Measurements from ENCODE around the gene RPS15A.

The RPS15A gene

GRCh38 chr16:18789850-18790706 lies at the start of gene RPS15A:
TSS of gene RPS15A (minus strand) at chr16:18790334. CDS start at chr16:18789113, 1,221 bp downstream.
- DNase-seq: peak; percentile 93 to 96

DNA sequence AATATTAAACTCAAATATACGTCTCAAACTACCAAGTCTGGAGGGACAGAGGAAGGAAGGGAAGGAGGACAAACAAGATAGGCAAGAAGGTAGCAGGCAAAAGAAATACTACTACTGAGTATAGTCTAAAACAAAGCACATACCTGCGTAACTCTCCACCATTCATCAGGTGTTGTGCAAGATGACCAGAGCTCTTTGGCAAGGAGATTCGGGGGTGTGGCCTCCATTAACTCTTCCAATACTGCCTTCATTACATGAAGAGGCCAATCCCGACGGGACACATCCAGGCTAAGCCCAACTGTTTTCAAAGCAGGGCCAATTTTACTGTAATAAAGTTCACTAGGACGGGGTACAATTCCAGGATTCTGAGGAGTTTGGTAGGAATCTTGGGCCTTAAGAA lies 49.4 kb upstream of the RPS15A start:
- no peak for DNase-seq

DNA sequence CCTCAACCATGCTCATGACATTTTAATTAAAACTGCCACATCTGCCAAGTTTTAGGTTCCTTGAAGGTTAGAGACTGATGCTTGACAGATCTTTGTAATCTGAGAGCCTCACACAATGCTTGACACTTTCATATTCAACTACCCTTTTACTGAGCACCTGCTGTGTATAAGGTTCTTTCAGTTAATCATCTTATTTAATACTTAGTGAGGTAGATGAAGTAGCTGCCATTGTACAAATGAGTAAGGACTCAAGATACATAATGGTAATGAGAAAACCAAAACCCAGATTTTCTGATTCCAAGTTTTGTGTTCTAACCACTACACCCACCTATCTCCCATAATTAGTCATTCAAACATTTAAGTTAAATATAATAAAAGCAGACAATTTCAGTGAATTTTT lies 46.6 kb upstream of the RPS15A start:
- DNase-seq: no peak

- DNase-seq: no peak
These were observed 44.7 kb upstream of the RPS15A start for GRCh38 chr16:18834864-18835263.

GRCh38 chr16:18833707-18834505 lies 43.8 kb upstream of the RPS15A start:
- DNase-seq: no peak

DNA sequence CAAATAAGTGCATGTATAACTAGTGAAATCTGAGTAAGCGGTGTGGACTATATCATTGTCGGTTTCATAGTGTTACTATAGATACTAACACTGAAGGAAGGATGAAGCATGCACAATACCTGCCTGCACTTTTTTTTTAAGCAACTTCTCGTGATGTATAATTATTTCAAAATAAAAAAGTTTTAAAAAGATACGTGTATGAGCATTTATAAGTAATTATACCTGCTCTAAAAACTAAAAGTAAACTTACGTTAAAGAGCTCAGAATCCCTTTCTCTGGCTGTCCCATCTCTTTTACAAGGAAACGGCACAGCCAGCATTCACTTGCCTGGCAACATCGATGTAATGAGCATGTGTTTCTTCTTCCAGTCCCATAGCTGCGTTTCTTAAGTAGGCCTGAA lies 42.5 kb upstream of the RPS15A start:
- no peak for DNase-seq

GRCh38 chr16:18832006-18832405 lies 41.9 kb upstream of the RPS15A start:
- no peak for DNase-seq

DNA sequence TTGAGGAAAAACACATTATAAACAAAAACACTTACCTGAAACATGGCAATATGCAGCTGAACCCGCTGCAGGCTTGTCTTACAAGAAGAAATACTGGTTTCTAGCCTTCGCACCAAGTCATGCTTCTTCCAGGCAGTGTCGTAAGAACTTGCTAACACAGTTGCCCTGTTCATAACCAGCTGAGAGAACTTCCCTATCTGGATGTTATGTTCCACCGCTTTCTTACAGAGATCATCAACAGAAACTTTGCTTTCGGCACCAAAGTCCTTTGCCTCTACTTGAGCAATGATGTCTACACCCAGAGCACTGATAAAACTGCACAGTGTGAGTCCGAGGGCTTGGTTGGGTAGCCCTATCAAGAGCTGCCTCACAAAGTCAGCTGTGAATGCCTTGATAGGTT lies 39.1 kb upstream of the RPS15A start:
- peak in 1 of 2 donors; percentile 25 for DNase-seq

DNA sequence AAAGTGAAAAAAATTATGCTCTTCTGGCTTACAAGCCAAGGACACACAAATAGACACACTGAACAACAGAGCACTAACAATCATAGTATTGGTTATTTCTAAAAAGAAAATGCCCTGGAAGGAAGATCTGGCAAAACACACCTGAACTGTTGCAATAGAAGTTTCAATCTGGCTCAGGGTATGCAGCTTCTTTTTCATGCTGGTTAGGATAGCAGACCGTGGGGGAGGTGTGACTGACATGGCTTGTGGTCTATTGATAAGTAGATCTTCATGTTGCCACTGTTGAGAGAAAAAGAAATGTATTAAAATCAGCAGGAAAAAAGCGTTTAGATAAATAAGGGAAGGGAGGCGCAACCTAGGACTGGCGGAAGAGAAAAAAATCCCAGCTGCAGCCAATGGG lies 37.8 kb upstream of the RPS15A start:
- no peak for DNase-seq

- DNase-seq: no peak
These were observed 26.2 kb upstream of the RPS15A start for GRCh38 chr16:18816286-18816685.

- no peak for DNase-seq
These were observed 21.8 kb upstream of the RPS15A start for GRCh38 chr16:18811925-18812324.

DNA sequence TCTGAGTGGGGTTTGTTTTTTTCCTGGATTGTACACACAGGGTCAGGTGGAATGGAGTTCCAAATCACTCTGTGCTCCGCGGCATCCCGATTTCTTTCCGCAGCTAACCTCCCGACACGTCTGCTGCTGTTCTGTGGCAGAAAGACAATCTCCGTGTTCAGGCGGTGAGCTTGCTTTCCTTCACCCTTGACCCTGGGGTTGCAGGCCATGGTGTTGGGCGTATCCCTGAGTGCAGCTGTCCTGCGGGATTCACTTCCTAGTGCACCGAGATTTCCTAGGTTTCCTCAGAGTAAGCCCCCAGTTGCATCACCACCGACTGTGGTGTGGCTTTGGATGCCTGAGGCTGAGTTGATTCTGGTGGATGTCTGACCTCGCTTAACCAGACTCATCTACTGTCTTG lies 19.0 kb upstream of the RPS15A start:
- DNase-seq: no peak

- peak in 1 of 2 donors; percentile 8 for DNase-seq
These were observed 15.2 kb upstream of the RPS15A start for GRCh38 chr16:18805257-18805773.

GRCh38 chr16:18804540-18804939 lies 14.4 kb upstream of the RPS15A start:
- no peak for DNase-seq

- DNase-seq: peak; percentile 41 to 50
These were observed 13.7 kb upstream of the RPS15A start for GRCh38 chr16:18803569-18804462.

GRCh38 chr16:18802767-18803343 lies 12.7 kb upstream of the RPS15A start:
- no peak for DNase-seq

DNA sequence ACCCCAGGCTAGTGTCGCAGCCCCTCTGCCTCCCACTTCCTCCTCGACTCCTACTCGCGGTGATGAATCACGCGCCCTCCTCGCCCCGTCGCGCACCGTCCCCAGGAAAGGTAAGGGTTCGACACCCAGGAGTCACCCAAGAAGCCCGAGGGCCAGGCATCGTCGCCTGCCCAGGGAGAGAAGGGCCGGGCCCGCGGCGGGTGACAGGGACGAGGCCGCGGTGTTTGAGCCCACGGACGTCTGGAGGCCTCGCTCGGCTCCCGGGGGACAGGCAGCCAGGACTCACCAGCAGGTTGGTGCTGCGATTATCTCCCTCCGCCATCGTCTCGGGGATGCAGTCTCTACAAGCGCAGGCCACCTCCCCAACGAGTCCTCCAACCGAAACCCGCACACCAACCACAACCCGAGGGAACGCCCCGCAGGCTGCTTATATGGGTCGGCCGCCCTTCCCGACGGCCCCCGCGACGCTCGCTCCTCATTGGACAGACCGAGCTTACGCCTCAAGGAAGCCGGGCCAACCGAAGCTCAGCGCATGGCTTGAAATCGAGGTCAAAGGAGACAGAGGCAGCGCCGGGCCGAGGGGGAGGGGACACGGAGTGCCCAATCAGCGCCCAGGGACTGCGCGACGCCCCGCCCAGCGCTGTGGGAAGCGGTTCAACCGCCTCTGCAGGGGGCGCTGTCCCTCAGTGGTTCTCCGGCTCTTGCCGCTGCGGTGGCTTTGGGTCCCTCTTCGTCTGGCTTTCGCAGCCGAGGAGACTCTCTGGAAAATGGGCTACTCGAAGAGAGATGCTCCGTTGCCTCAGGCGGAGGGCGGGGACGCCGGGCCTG lies 11.2 kb upstream of the RPS15A start, which contains the start of gene ARL6IP1:
ARL6IP1 (minus strand) TSS at position 405 of the 828 bp plus-strand sequence; CDS start at position 322, 83 bp downstream.
- DNase-seq: peak; percentile 99

- no peak for DNase-seq
These were observed 10.6 kb upstream of the RPS15A start for GRCh38 chr16:18800775-18801144.

- peak in 1 of 2 donors; percentile 33 for DNase-seq
These were observed 10.2 kb upstream of the RPS15A start for GRCh38 chr16:18800293-18800692.

- no peak for DNase-seq
These were observed 9.4 kb upstream of the RPS15A start for GRCh38 chr16:18799500-18799899.

GRCh38 chr16:18797746-18798145 lies 7.6 kb upstream of the RPS15A start:
- no peak for DNase-seq

Measured in inflammatory macrophage treated with lipopolysaccharide for 1 hour (primary cell).